ENCODE data around the gene UTP25.

- no peak for TF ChIP-seq CTCF (IDR thresholded peaks at IDR 0.05)
- TF ChIP-seq ZFX (IDR thresholded peaks at IDR 0.05; ENCODE audit: borderline replicate concordance): no peak
These were observed 58.4 kb downstream of the UTP25 start for GRCh38 chr1:209886219-209886536.

Data from 22Rv1 (cell line).